ENCODE measurements around the gene TRABD.

DNA sequence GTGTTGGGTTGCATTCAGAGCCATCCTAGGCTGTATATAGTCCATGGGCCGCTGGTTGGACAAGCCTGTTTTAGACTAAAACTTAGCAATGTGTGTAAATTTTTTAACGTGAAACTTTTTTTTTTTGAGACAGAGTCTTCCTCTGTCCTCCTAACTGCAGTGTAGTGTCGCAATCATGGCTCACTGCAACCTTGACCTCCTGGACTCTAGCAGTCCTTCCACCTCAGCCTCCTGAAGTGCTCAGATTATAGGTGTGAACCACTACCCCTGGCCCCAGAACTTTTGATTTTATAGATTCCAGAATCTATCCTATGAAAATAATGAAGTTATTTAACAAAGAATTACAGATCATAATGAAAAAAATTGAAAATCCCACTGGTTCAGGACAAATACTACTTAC is 45.1 kb upstream of the TRABD start:
- TF ChIP-seq GATA2 (IDR thresholded peaks at IDR 0.05; ENCODE audit: low read depth, low read length) (no peak), GATA3 (IDR thresholded peaks at IDR 0.05; ENCODE audit: low read depth, low read length) (no peak)

Data from SH-SY5Y (cell line).